ENCODE data around the gene TRIM6. TPM values are rescaled to one million over a fixed set of nuclear protein-coding genes. Genes with fewer than 3 reads are reported as not detected.
"Not testable (repeated sequence)": the region's sequence is repeated elsewhere in the genome, so short reads cannot be mapped to it uniquely, and the experiment has no call there.

Gene TRIM6
- total and polyA plus RNA-seq, 2 donors from 2014 or later: 6.5 to 7.4 TPM

DNA sequence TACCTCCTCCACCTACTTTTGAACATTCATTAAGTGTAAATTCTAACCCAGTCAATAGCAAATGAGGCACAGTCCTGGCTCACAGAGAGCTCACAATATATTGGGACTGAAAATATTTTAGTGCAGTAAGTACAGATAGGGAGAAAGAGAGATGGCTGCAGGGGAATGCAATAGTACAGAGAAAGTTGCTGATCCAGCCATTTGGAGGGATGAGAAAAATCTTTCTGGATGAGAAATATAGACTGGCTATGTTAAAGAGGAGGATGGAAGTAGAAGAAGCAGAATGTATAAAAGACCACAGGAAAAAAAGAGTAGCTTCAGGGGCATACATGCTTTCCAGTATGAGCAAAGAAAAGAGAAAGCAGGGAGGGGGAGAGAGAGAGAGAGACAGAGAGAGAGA is 19.3 kb upstream of the TRIM6 start:
- Histone ChIP-seq H3K4me1 (ENCODE audit: control insufficient read depth in 2 of 3, insufficient read depth in 2 of 3, low read depth in 1 of 3, low read length in 3 of 3) (no peaks in the 10 kb centered on the region), H3K36me3 (ENCODE audit: control insufficient read depth in 2 of 3, insufficient read depth in 3 of 3, low read length in 3 of 3) (no peaks in the 10 kb centered on the region), H3K27me3 (ENCODE audit: control insufficient read depth, insufficient read depth, low read length) (no peaks in the 10 kb centered on the region), H3K9me3 (ENCODE audit: control insufficient read depth in 2 of 3, insufficient read depth in 1 of 3, low read length in 3 of 3) (no peaks in the 10 kb centered on the region), H3K27ac (ENCODE audit: low read depth in 2 of 2, low read length in 2 of 2) (no peak overlapping the region), H3K9ac (ENCODE audit: low read length in 3 of 3) (no peak overlapping the region), H3K4me3 (ENCODE audit: low read length in 3 of 3) (no peak overlapping the region)
- intact Hi-C loops (cut with DNase I): no loop called here
- TF ChIP-seq, protein P1, sequence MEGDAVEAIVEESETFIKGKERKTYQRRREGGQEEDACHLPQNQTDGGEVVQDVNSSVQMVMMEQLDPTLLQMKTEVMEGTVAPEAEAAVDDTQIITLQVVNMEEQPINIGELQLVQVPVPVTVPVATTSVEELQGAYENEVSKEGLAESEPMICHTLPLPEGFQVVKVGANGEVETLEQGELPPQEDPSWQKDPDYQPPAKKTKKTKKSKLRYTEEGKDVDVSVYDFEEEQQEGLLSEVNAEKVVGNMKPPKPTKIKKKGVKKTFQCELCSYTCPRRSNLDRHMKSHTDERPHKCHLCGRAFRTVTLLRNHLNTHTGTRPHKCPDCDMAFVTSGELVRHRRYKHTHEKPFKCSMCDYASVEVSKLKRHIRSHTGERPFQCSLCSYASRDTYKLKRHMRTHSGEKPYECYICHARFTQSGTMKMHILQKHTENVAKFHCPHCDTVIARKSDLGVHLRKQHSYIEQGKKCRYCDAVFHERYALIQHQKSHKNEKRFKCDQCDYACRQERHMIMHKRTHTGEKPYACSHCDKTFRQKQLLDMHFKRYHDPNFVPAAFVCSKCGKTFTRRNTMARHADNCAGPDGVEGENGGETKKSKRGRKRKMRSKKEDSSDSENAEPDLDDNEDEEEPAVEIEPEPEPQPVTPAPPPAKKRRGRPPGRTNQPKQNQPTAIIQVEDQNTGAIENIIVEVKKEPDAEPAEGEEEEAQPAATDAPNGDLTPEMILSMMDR (IDR thresholded peaks at IDR 0.05; ENCODE audit: borderline replicate concordance, extremely low read depth, insufficient read depth): no peak
- FAIRE-seq: no peak
- no peak for DNase-seq

DNA sequence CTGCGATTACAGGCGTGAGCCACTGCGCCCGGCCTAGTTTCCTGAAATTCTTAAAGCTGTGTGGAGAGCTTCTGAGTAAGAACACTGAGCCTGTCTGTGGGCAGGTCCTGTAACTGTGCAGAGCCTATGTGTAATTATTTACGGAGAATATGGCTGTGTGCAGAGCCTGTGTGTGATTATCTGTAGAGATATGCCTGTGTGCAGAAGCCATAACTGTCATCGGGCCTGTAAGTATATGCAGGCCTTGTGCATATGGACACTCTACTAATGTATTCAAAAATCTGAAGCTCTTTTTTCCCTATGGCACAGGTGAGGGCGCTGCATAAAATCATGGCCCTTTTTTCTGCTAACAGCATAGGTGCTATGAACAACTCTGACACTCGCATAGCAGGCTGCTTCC is 15.9 kb upstream of the TRIM6 start, which contains the start of gene OR52B6:
Gene OR52B6, plus strand, starts transcription at position 301 of the 400 bp plus-strand sequence. Its CDS starts 0 bp downstream, at position 301.
- DNase-seq (no peak), FAIRE-seq (no peak)
- no peaks in the 10 kb centered on the region for H3K27me3 ChIP-seq (ENCODE audit: control insufficient read depth, insufficient read depth, low read length)
- intact Hi-C loops (cut with DNase I): no loop called here
- H3K4me3 ChIP-seq (ENCODE audit: low read length in 3 of 3): no peak within 1 kb of the TSS
- no peaks in the 10 kb centered on the region for H3K4me1 ChIP-seq (ENCODE audit: control insufficient read depth in 2 of 3, insufficient read depth in 2 of 3, low read depth in 1 of 3, low read length in 3 of 3)
- no peak within 1 kb of the TSS for H3K27ac ChIP-seq (ENCODE audit: low read depth in 2 of 2, low read length in 2 of 2)
- no peak within 1 kb of the TSS for H3K9ac ChIP-seq (ENCODE audit: low read length in 3 of 3)
- H3K36me3 ChIP-seq (ENCODE audit: control insufficient read depth in 2 of 3, insufficient read depth in 3 of 3, low read length in 3 of 3): no peaks in the 10 kb centered on the region
- H3K9me3 ChIP-seq (ENCODE audit: control insufficient read depth in 2 of 3, insufficient read depth in 1 of 3, low read length in 3 of 3): no peaks in the 10 kb centered on the region
- TF ChIP-seq, protein P1 (IDR thresholded peaks at IDR 0.05; ENCODE audit: borderline replicate concordance, extremely low read depth, insufficient read depth): no peak

DNA sequence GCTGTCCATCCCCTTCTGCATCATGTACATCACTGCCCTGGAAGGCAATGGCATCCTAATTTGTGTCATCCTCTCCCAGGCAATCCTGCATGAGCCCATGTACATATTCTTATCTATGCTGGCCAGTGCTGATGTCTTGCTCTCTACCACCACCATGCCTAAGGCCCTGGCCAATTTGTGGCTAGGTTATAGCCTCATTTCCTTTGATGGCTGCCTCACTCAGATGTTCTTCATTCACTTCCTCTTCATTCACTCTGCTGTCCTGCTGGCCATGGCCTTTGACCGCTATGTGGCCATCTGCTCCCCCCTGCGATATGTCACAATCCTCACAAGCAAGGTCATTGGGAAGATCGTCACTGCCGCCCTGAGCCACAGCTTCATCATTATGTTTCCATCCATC is 15.4 kb upstream of the TRIM6 start:
- TF ChIP-seq, protein P1 (IDR thresholded peaks at IDR 0.05; ENCODE audit: borderline replicate concordance, extremely low read depth, insufficient read depth): no peak
- no peak for FAIRE-seq
- H3K4me1 ChIP-seq (ENCODE audit: control insufficient read depth in 2 of 3, insufficient read depth in 2 of 3, low read depth in 1 of 3, low read length in 3 of 3): no peaks in the 10 kb centered on the region
- no peak overlapping the region for H3K9ac ChIP-seq (ENCODE audit: low read length in 3 of 3)
- H3K9me3 ChIP-seq (ENCODE audit: control insufficient read depth in 2 of 3, insufficient read depth in 1 of 3, low read length in 3 of 3): no peaks in the 10 kb centered on the region
- no peaks in the 10 kb centered on the region for H3K27me3 ChIP-seq (ENCODE audit: control insufficient read depth, insufficient read depth, low read length)
- H3K4me3 ChIP-seq (ENCODE audit: low read length in 3 of 3): no peak overlapping the region
- no peak for DNase-seq
- intact Hi-C loops (cut with DNase I): no loop called here
- H3K27ac ChIP-seq (ENCODE audit: low read depth in 2 of 2, low read length in 2 of 2): no peak overlapping the region
- no peaks in the 10 kb centered on the region for H3K36me3 ChIP-seq (ENCODE audit: control insufficient read depth in 2 of 3, insufficient read depth in 3 of 3, low read length in 3 of 3)

DNA sequence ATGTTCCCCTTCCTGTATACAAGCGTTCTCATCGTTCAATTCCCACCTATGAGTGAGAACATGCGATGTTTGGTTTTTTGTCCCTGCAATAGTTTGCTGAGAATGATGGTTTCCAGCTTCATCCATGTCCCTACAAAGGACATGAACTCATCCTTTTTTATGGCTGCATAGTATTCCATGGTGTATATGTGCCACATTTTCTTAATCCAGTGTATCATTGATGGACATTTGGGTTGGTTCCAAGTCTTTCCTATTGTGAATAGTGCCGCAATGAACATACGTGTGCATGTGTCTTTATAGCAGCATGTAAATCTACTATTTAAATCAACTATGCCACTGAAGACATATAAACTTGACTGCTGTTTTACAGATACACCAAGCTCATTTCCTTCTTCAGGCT is 12.0 kb upstream of the TRIM6 start:
- H3K4me1 ChIP-seq (ENCODE audit: control insufficient read depth in 2 of 3, insufficient read depth in 2 of 3, low read depth in 1 of 3, low read length in 3 of 3); H3K27ac ChIP-seq (ENCODE audit: low read depth in 2 of 2, low read length in 2 of 2); H3K36me3 ChIP-seq (ENCODE audit: control insufficient read depth in 2 of 3, insufficient read depth in 3 of 3, low read length in 3 of 3); H3K4me3 ChIP-seq (ENCODE audit: low read length in 3 of 3); intact Hi-C loops (cut with DNase I); H3K9me3 ChIP-seq (ENCODE audit: control insufficient read depth in 2 of 3, insufficient read depth in 1 of 3, low read length in 3 of 3); DNase-seq; H3K27me3 ChIP-seq (ENCODE audit: control insufficient read depth, insufficient read depth, low read length); FAIRE-seq; H3K9ac ChIP-seq (ENCODE audit: low read length in 3 of 3): not testable (repeated sequence)

DNA sequence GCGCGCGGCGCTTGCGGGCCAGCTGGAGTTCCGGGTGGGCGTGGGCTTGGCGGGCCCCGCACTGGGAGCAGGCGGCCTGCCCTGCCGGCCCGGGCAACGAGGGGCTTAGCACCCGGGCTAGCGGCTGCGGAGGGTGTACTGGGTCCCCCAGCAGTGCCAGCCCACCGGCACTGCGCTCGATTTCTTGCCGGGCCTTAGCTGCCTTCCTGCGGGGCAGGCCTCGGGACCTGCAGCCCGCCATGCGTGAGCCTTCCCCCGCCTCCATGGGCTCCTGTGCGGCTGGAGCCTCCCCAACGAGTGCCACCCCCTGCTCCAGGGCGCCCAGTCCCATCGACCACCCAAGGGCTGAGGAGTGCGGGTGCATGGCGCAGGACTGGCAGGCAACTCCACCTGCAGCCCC is 6.5 kb upstream of the TRIM6 start:
- not testable (repeated sequence) for H3K27me3 ChIP-seq (ENCODE audit: control insufficient read depth, insufficient read depth, low read length)

More for the DNA sequence above, 6.5 kb upstream of the TRIM6 start:
- H3K36me3 ChIP-seq (ENCODE audit: control insufficient read depth in 2 of 3, insufficient read depth in 3 of 3, low read length in 3 of 3); H3K27ac ChIP-seq (ENCODE audit: low read depth in 2 of 2, low read length in 2 of 2); H3K9me3 ChIP-seq (ENCODE audit: control insufficient read depth in 2 of 3, insufficient read depth in 1 of 3, low read length in 3 of 3); DNase-seq; H3K4me1 ChIP-seq (ENCODE audit: control insufficient read depth in 2 of 3, insufficient read depth in 2 of 3, low read depth in 1 of 3, low read length in 3 of 3); FAIRE-seq; H3K4me3 ChIP-seq (ENCODE audit: low read length in 3 of 3); H3K9ac ChIP-seq (ENCODE audit: low read length in 3 of 3); intact Hi-C loops (cut with DNase I): not testable (repeated sequence)

Data from kidney (tissue), 14 donors.